ENCODE results near the gene DNAAF1. TPM values are rescaled to one million over a fixed set of nuclear protein-coding genes. Genes with fewer than 3 reads are reported as not detected.

DNAAF1 gene
- polyA plus RNA-seq, 1 donor (not counting 4 experiments of a cell fraction or from before 2014, with no cell fraction given): 0.01 TPM

- no peak overlapping the region for H3K4me3 ChIP-seq (ENCODE audit: control insufficient read depth in 2 of 3, extremely low read depth in 1 of 3, insufficient read depth in 2 of 3, low read depth in 1 of 3, low read length in 3 of 3)
- DNase-seq (ENCODE audit: low read depth, low spot score): no peak
- no peak overlapping the region for H3K9ac ChIP-seq (ENCODE audit: control insufficient read depth, extremely low read depth, insufficient read depth, low read length)
- no peaks in the 10 kb centered on the region for H3K9me3 ChIP-seq (ENCODE audit: control insufficient read depth, low read depth, low read length)
- no peak overlapping the region for H3K27ac ChIP-seq (ENCODE audit: control insufficient read depth, insufficient read depth, low read length)
- H4K20me1 ChIP-seq (ENCODE audit: control insufficient read depth, extremely low read depth, insufficient read depth, low read length): no peaks in the 10 kb centered on the region
- dilution Hi-C loops (cut with MboI; ENCODE audit: extremely low pct_ligation_motif_present, low sequenced_read_pairs): no loop called here
- H3K4me2 ChIP-seq (ENCODE audit: control insufficient read depth, extremely low read depth, insufficient read depth, low read depth, low read length): no peak overlapping the region
- no peak overlapping the region for H2AFZ ChIP-seq (ENCODE audit: control insufficient read depth, low read length)
- peaks cover 29% of the 10 kb centered on the region for H3K4me1 ChIP-seq (ENCODE audit: control insufficient read depth, extremely low read depth, insufficient read depth, low read length)
- H3K9me1 ChIP-seq (ENCODE audit: control insufficient read depth, extremely low read depth, insufficient read depth, low read length): no peaks in the 10 kb centered on the region
- no peaks in the 10 kb centered on the region for H3K79me2 ChIP-seq (ENCODE audit: control insufficient read depth, insufficient read depth, low read length)
- peak; percentile 86 for FAIRE-seq
- H3K36me3 ChIP-seq (ENCODE audit: control insufficient read depth in 2 of 2, extremely low read depth in 1 of 2, insufficient read depth in 2 of 2, low read length in 2 of 2): peaks cover 7 to 8% of the 10 kb centered on the region in 2 experiments
- no peaks in the 10 kb centered on the region for H3K27me3 ChIP-seq (ENCODE audit: control insufficient read depth, extremely low read depth, insufficient read depth, low read length)
- no peak for TF ChIP-seq EZH2 (IDR thresholded peaks at IDR 0.05; ENCODE audit: low read length)
- TF ChIP-seq CTCF (optimal IDR thresholded peaks at IDR 0.05 in 1 of 3, IDR thresholded peaks at IDR 0.05 in 1 of 3, conservative IDR thresholded peaks at IDR 0.05 in 1 of 3; ENCODE audit: extremely low read depth in 1 of 3, insufficient read depth in 2 of 3, low read length in 3 of 3): peak; percentile 57 to 95 (median 93)
Observed at GRCh38 chr16:84175350-84176081, 30.4 kb downstream of the DNAAF1 start.

GRCh38 chr16:84176192-84177053 is 31.3 kb downstream of the DNAAF1 start:
- dilution Hi-C loops (cut with MboI; ENCODE audit: extremely low pct_ligation_motif_present, low sequenced_read_pairs): no loop called here
- Histone ChIP-seq H3K79me2 (ENCODE audit: control insufficient read depth, insufficient read depth, low read length) (no peaks in the 10 kb centered on the region), H3K9me1 (ENCODE audit: control insufficient read depth, extremely low read depth, insufficient read depth, low read length) (no peaks in the 10 kb centered on the region), H3K4me1 (ENCODE audit: control insufficient read depth, extremely low read depth, insufficient read depth, low read length) (peaks cover 29% of the 10 kb centered on the region), H3K27me3 (ENCODE audit: control insufficient read depth, extremely low read depth, insufficient read depth, low read length) (no peaks in the 10 kb centered on the region), H3K4me2 (ENCODE audit: control insufficient read depth, extremely low read depth, insufficient read depth, low read depth, low read length) (peak overlapping the region; percentile 83), H3K27ac (ENCODE audit: control insufficient read depth, insufficient read depth, low read length) (peak overlapping the region; percentile 56), H3K4me3 (ENCODE audit: control insufficient read depth in 2 of 3, extremely low read depth in 1 of 3, insufficient read depth in 2 of 3, low read depth in 1 of 3, low read length in 3 of 3) (no peak overlapping the region), H2AFZ (ENCODE audit: control insufficient read depth, low read length) (no peak overlapping the region), H3K9ac (ENCODE audit: control insufficient read depth, extremely low read depth, insufficient read depth, low read length) (peak overlapping the region; percentile 50), H3K9me3 (ENCODE audit: control insufficient read depth, low read depth, low read length) (no peaks in the 10 kb centered on the region), H4K20me1 (ENCODE audit: control insufficient read depth, extremely low read depth, insufficient read depth, low read length) (no peaks in the 10 kb centered on the region), H3K36me3 (ENCODE audit: control insufficient read depth in 2 of 2, extremely low read depth in 1 of 2, insufficient read depth in 2 of 2, low read length in 2 of 2) (peaks cover 8 to 9% of the 10 kb centered on the region in 2 experiments)
- DNase-seq (ENCODE audit: low read depth, low spot score): no peak
- no peak for FAIRE-seq
- TF ChIP-seq CTCF (optimal IDR thresholded peaks at IDR 0.05 in 1 of 3, IDR thresholded peaks at IDR 0.05 in 1 of 3, conservative IDR thresholded peaks at IDR 0.05 in 1 of 3; ENCODE audit: extremely low read depth in 1 of 3, insufficient read depth in 2 of 3, low read length in 3 of 3): no peak
- no peak for TF ChIP-seq EZH2 (IDR thresholded peaks at IDR 0.05; ENCODE audit: low read length)

Measured in keratinocyte (primary cell).